Aorta (tissue), 5 donors: ENCODE measurements around the gene GSTO1. TPM values are rescaled to one million over a fixed set of nuclear protein-coding genes. Genes with fewer than 3 reads are reported as not detected.

Experiments
- ATAC-seq: fragments of 200-7000 bp; cut with Tn5 transposase; one replicate; pipeline ENCODE4 v1.9.1; 2022; ENCODE audit warnings: moderate library complexity; ENCODE audit not compliant: low FRiP score
- DNase-seq, 2 donors: peaks; one replicate each; pipeline ENCODE4 v3.0.0-alpha.2; 2020
- H3K27ac ChIP-seq, 2 donors: one replicate each; pipeline ENCODE4 v1.5.1; 2013; ENCODE audit warnings: low read length in 2 of 2, mild to moderate bottlenecking in 2 of 2, moderate library complexity in 2 of 2, control low read depth in 1 of 2, inconsistent platforms in 1 of 2, low read depth in 1 of 2
- H3K27me3 ChIP-seq, 2 donors: one replicate each; pipeline ENCODE4 v1.6.1; 2013; ENCODE audit warnings: control low read depth in 1 of 2, low read length in 1 of 2, mild to moderate bottlenecking in 1 of 2, moderate library complexity in 1 of 2; ENCODE audit not compliant: insufficient read depth in 2 of 2, control insufficient read depth in 1 of 2
- H3K36me3 ChIP-seq, 2 donors: one replicate each; pipeline ENCODE4 v1.6.1; 2013; ENCODE audit warnings: control low read depth in 1 of 2, low read length in 1 of 2, mild to moderate bottlenecking in 1 of 2; ENCODE audit not compliant: insufficient read depth in 2 of 2, control insufficient read depth in 1 of 2
- H3K4me1 ChIP-seq, 2 donors: one replicate each; pipeline ENCODE4 v1.6.1; 2013; ENCODE audit warnings: low read length in 2 of 2, control low read depth in 1 of 2, mild to moderate bottlenecking in 1 of 2, moderate library complexity in 1 of 2; ENCODE audit not compliant: insufficient read depth in 2 of 2, control insufficient read depth in 1 of 2
- H3K4me3 ChIP-seq, 2 donors: one replicate each; pipeline ENCODE4 v1.5.1; 2013; ENCODE audit warnings: low read length in 2 of 2, control low read depth in 1 of 2, mild to moderate bottlenecking in 1 of 2
- H3K9me3 ChIP-seq: one replicate; pipeline ENCODE4 v1.6.1; 2013; ENCODE audit warnings: mild to moderate bottlenecking, low read length; ENCODE audit not compliant: control insufficient read depth
- WGBS, 2 donors: extraction: QIAGEN DNeasy Blood & Tissue Kit; methylation state at CpG; one replicate each; pipeline ENCODE4 v1.1.7; 2013; 5-methylcytosine and 5-hydroxymethylcytosine counted together
- intact Hi-C, 2 donors: fragments of 100-400 bp; cut with DNase I; formaldehyde crosslinking; loops; one replicate each; pipeline versions ENCODE4 v1.14.2 to v1.15.0; 2022
- microRNA-seq, 2 donors: library from miRNA; unstranded; fragments of <30 nt; microRNA quantifications; one replicate each; pipeline ENCODE4 v1.2.0, GENCODE V29; 2020
- polyA plus RNA-seq, 2 donors: library from polyadenylated mRNA; stranded (reverse); fragments of 200-250 nt; gene quantifications; one replicate each; pipeline ENCODE4 v1.2.3, GENCODE V29; 2013
- total RNA-seq, 2 donors: library from RNA; stranded (reverse); fragmentation: NEBNext Ultra II Directional; extraction: Animal tissue kit (Norgen Biotek cat#: 25700); gene quantifications; one replicate each; pipeline ENCODE4 v1.2.1, GENCODE V29; 2021
- donor health status: healthy with polysubstance abuse.
- donor health status: Bipolar disorder and iron deficiency.
- donor health status: DM: no; HTN: no; CAD: no.
- donor health status: DM: no; HTN: no; CAD: no.
- donor health status: DM: yes; HTN: yes; CAD: no.

GSTO1 gene
- total and polyA plus RNA-seq, 4 donors, result 84.1 to 235 (median 111) TPM

DNA sequence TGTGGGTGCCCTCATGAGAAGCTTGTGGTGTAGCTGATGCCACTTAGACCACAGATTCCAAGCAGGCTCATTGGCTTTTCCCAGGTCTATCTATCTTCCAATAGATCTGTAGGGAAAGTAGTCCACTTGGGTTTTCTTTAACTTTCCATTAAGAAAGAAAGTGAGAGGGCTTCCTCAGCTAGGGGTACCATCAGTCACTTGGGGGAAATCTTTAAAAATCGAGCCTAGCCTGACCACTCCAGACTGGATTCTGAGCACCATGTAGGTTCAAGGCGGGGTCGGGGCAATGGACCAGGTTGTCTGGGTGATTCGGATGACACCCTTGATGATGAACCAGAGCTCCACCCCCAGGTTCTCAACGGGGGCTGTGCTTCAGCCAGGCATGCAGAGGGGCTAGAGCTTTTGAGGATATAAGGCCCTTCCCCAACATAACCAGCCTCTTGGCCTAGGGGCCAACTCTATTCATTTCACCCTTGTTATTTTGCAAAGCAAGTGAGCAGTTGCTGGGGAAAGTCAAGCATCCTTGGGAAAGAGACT, 56.6 kb downstream of the GSTO1 start:
- intact Hi-C loops, result no loop called here
- Histone ChIP-seq H3K9me3 (no peaks in the 10 kb centered on the region), H3K27ac (peak overlapping the region in 1 of 2 donors; percentile 78), H3K4me1 (peaks cover 0 to 2% of the 10 kb centered on the region in 2 donors), H3K36me3 (peaks cover 0 to 10% of the 10 kb centered on the region in 2 donors), H3K4me3 (no peak overlapping the region), H3K27me3 (no peaks in the 10 kb centered on the region)
- DNase-seq (no peak), ATAC-seq (no peak)
- WGBS, 2 donors, result 88 to 92% methylated on average over 5 of the region's 5 CpGs

DNA sequence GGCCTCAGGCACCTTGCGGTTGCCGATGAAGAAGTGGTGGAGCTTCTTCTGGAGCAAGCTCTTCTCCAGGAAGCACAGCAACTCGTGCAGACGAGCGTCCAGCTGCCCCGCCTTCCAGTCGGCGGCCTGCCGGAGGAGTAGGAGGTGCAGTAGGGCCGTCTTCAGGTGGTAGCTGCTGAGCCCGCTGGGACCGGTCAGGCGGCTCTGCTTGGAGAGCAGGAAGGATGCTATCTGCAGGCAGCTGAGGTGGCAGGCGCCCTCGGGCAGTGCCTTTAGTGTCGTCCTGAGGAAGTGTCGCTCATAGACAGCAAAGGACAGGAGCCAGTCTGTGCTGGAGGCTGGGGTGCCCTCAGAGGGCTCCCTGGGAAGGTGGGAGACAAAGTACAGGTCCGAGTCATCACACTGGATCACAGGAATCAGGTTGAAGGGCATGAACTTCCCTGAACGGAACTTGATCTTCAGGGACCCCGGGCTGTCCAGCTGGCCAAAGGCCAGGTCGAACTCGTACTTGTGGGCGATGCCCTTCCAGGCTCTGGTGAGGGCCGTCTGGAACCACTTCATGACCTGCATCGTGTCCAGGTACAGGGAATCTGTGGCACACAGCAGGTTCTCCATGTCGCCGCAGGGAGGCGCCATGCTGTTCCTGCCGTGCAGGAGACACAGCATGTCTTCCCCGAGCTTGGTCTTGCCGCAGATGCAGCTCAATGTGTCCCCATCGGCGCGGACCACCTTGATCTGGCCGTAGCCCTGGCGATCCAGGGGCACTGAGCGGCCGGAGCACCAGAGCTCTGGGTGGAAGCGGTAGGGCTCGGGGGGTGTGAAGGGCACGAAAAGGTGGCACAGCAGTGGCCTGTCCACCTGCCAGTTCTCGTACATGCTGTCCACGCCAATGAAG, 60.1 kb downstream of the GSTO1 start:
- H3K36me3 ChIP-seq, result peaks cover 0 to 10% of the 10 kb centered on the region in 2 donors
- 91 to 93% methylated on average over 43 of the region's 43 CpGs for whole genome bisulfite sequencing, 2 donors
- intact Hi-C loops, result no loop called here

DNA sequence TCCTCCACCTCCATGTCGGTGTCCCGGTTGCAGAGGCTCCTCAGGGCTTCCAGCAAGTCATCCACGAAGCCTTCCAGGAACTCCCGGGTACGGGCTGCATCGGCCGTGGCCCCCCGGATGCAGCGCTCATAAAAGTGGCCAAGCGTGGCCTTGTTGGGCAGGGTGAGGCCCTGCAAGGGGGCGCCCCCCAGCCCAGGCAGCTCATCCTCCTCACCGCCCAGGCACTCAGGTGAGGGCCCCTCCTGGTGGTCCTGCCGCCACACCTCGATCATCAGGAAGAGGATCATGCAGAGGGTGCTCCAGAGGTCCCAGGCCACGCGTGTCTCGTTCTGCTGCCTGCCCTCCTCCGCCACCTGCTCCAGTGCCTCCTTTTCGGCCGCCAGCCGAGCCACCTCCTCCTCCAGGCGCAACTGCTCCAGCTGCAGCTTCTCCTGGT, 60.8 kb downstream of the GSTO1 start:
- H3K27ac ChIP-seq, result no peak overlapping the region
- WGBS, 2 donors, result 95 to 96% methylated on average over 19 to 22 of the region's 22 CpGs
- no peak overlapping the region for H3K4me3 ChIP-seq
- H3K4me1 ChIP-seq, result no peaks in the 10 kb centered on the region
- ATAC-seq (no peak), DNase-seq (no peak)
- peaks cover 0 to 10% of the 10 kb centered on the region in 2 donors for H3K36me3 ChIP-seq
- H3K9me3 ChIP-seq, result no peaks in the 10 kb centered on the region
- H3K27me3 ChIP-seq, result no peaks in the 10 kb centered on the region
- intact Hi-C loops, result no loop called here

More for the DNA sequence above, 60.1 kb downstream of the GSTO1 start:
- no peak overlapping the region for H3K4me3 ChIP-seq
- peaks cover 0 to 2% of the 10 kb centered on the region in 2 donors for H3K4me1 ChIP-seq
- no peaks in the 10 kb centered on the region for H3K27me3 ChIP-seq
- ATAC-seq (no peak), DNase-seq (no peak)
- no peaks in the 10 kb centered on the region for H3K9me3 ChIP-seq
- no peak overlapping the region for H3K27ac ChIP-seq

DNA sequence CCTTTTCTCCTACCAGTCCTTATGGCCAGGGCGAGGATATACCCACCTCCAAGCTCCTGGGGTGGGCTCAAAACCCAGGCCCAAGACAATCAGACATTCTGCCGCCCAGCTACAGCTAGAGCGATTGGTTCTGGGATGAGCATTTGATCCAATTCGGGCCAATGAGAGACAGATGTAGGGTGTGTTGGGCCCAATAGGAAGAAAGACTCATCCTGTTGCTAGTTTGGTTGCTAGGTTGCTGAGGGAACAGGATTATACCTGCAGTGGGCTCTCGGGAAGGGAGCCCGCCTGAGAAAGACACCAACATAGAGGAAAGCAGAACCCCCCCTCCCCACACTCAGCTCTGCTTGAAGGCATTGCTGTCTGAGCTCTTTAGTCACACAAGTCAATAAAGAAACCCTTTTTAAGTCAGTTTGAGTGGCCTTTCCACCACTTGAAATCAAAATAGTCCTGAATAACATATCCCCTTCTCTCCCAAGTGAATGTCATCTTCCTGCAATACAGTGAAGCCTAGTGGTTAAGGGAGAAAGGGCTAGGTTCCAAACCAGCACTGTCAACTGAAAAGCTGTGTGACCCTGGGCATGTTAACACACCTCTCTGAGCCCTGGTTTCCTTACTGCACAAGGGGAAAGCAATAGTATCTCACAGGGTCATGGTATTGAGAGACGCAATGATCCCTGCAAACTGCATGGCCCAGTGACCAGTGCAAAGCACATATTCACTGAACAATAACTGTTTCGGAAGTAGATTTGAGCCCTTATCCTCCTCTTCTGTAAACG, 61.8 kb downstream of the GSTO1 start:
- H3K4me1 ChIP-seq, result no peaks in the 10 kb centered on the region
- no peak for ATAC-seq
- H3K27ac ChIP-seq, result no peak overlapping the region
- no peak for DNase-seq
- H3K36me3 ChIP-seq, result peaks cover 0 to 10% of the 10 kb centered on the region in 2 donors
- no peak overlapping the region for H3K4me3 ChIP-seq
- H3K9me3 ChIP-seq, result no peaks in the 10 kb centered on the region
- H3K27me3 ChIP-seq, result no peaks in the 10 kb centered on the region
- intact Hi-C loops, result no loop called here
- WGBS, 2 donors, result 90 to 94% methylated on average over 9 of the region's 9 CpGs

Small RNA genes within 50 kb of the gene (microRNA-seq; reads per million reads assigned to microRNA genes)
- gene MIR4482 (0 to 0.60 reads per million in 2 donors), gene MIR609 (0 reads per million in 2 donors)

Other genes with a start within 250 kb of the GSTO1 start
- gene COL17A1, start 169.0 kb upstream of the GSTO1 start, total RNA-seq, result 1 to 10 TPM in 1 of 2 donors, under 1 TPM in 1; 0.87 to 1.5 TPM
- gene COL17A1, start 169.0 kb upstream of the GSTO1 start, polyA plus RNA-seq, result 1 to 10 TPM in 1 of 2 donors, under 1 TPM in 1; 0.28 to 1.5 TPM
- gene SFR1, start 132.7 kb upstream of the GSTO1 start, total RNA-seq, result 1 to 10 TPM; 6.0 to 6.5 TPM
- 1 to 10 TPM; 6.8 to 8.9 TPM for gene SFR1, start 132.7 kb upstream of the GSTO1 start, polyA plus RNA-seq
- gene CFAP43, start 22.5 kb upstream of the GSTO1 start, total RNA-seq, result under 1 TPM; 0.19 to 0.27 TPM
- under 1 TPM in 1 of 2 donors, not detected in 1; 0.10 TPM for gene CFAP43, start 22.5 kb upstream of the GSTO1 start, polyA plus RNA-seq
- gene GSTO2, start 14.3 kb downstream of the GSTO1 start, total RNA-seq, result 1 to 10 TPM; 1.7 to 3.5 TPM
- gene GSTO2, start 14.3 kb downstream of the GSTO1 start, polyA plus RNA-seq, result 1 to 10 TPM; 3.5 to 4.3 TPM
- 10 to 100 TPM; 22.3 to 51.4 TPM for gene ITPRIP, start 83.6 kb downstream of the GSTO1 start, total RNA-seq
- gene ITPRIP, start 83.6 kb downstream of the GSTO1 start, polyA plus RNA-seq, result 10 to 100 TPM in 1 of 2 donors, 1 to 10 TPM in 1; 4.3 to 15.5 TPM
- gene CFAP58, start 98.9 kb downstream of the GSTO1 start, total RNA-seq, result 1 to 10 TPM; 1.1 to 1.3 TPM
- gene CFAP58, start 98.9 kb downstream of the GSTO1 start, polyA plus RNA-seq, result under 1 TPM; 0.38 to 0.67 TPM